PC-3 (cell line): ENCODE data around the gene PTH1R. TPM values are rescaled to one million over a fixed set of nuclear protein-coding genes. Genes with fewer than 3 reads are reported as not detected.

Experiments
- ATAC-seq: fragments of 200-7000 bp; cut with Tn5 transposase; 2 replicates; pipeline ENCODE4 v1.9.1; 2020; ENCODE audit warnings: mild to moderate bottlenecking, moderate library complexity
- BruUV-seq: library from RNA; stranded (reverse); fragments of 400-500 nt; replicated peaks from 2 replicates; lab custom pipeline; 2021; lab: Mats Ljungman, UMichigan
- CTCF ChIA-PET: fragments of 300-600 bp; sonication (Branson Sonifier 250); formaldehyde crosslinking; loops from one replicate; lab custom pipeline; 2022; ENCODE audit warnings: antibody characterized with exemption; lab: Charles Lee
- POLR2A ChIA-PET: fragments of 300-600 bp; sonication (Branson Sonifier 250); formaldehyde crosslinking; loops from one replicate; lab custom pipeline; 2022; ENCODE audit warnings: antibody characterized with exemption; ENCODE audit not compliant: unreplicated experiment; lab: Charles Lee
- DNase-seq: peaks from one replicate; pipeline ENCODE4 v3.0.0-alpha.2; 2015
- H2AFZ ChIP-seq: fragments of 300-600 bp; sonication (generic); 2 replicates; pipeline ENCODE4 v1.6.0; 2016; ENCODE audit warnings: antibody characterized with exemption, low read length
- H3F3A ChIP-seq: fragments of 300-600 bp; sonication (generic); one replicate; pipeline ENCODE4 v1.6.0; 2017; ENCODE audit warnings: antibody characterized with exemption, low read length, control low read depth, mild to moderate bottlenecking; ENCODE audit not compliant: unreplicated experiment
- H3K27ac ChIP-seq: fragments of 300-600 bp; sonication (generic); 2 replicates; pipeline ENCODE4 v1.5.1; 2016; ENCODE audit warnings: mild to moderate bottlenecking, low read length
- H3K27me3 ChIP-seq: fragments of 300-600 bp; sonication (generic); 2 replicates; pipeline ENCODE4 v1.6.1; 2016; ENCODE audit warnings: low read length, mixed read lengths
- H3K36me3 ChIP-seq: fragments of 300-600 bp; sonication (generic); 2 replicates; pipeline ENCODE4 v1.6.1; 2016; ENCODE audit warnings: low read depth, mixed run types, low read length, mixed read lengths
- H3K4me1 ChIP-seq: fragments of 300-600 bp; sonication (generic); 2 replicates; pipeline ENCODE4 v1.5.1; 2016; ENCODE audit warnings: low read length; ENCODE audit not compliant: insufficient read depth
- H3K4me2 ChIP-seq: fragments of 300-600 bp; sonication (generic); 2 replicates; pipeline ENCODE4 v1.6.0; 2016; ENCODE audit warnings: low read length
- H3K4me3 ChIP-seq: fragments of 300-600 bp; sonication (generic); 2 replicates; pipeline ENCODE4 v1.5.1; 2016; ENCODE audit warnings: mild to moderate bottlenecking, low read length, mixed read lengths
- H3K79me2 ChIP-seq: fragments of 300-600 bp; sonication (generic); 2 replicates; pipeline ENCODE4 v1.6.1; 2017; ENCODE audit warnings: low read length, mixed read lengths
- H3K9ac ChIP-seq: fragments of 300-600 bp; sonication (generic); 2 replicates; pipeline ENCODE4 v1.6.0; 2016; ENCODE audit warnings: mild to moderate bottlenecking, low read length
- H3K9me2 ChIP-seq: fragments of 300-600 bp; sonication (generic); replicated peaks from 2 replicates; pipeline ENCODE4 v1.6.1; 2016; ENCODE audit warnings: mixed run types, low read length, mixed read lengths
- H3K9me3 ChIP-seq: fragments of 300-600 bp; sonication (generic); 2 replicates; pipeline ENCODE4 v1.6.1; 2016; ENCODE audit warnings: low read length, mixed read lengths
- H4K20me1 ChIP-seq: fragments of 300-600 bp; sonication (generic); 2 replicates; pipeline ENCODE4 v1.6.1; 2016; ENCODE audit warnings: low read length, mixed read lengths
- CTCF ChIP-seq: fragments of 300-600 bp; sonication (generic); conservative IDR thresholded peaks from 2 replicates; pipeline ENCODE4 v1.5.1; 2017; ENCODE audit warnings: antibody characterized with exemption, low read depth, mild to moderate bottlenecking, low read length
- EZH2 ChIP-seq: fragments of 300-600 bp; sonication (generic); IDR thresholded peaks from one replicate; pipeline ENCODE4 v1.6.1; 2017; ENCODE audit warnings: antibody characterized with exemption, mild to moderate bottlenecking, low read length; ENCODE audit not compliant: unreplicated experiment
- EZH2phosphoT487 ChIP-seq: fragments of 300-600 bp; sonication (generic); IDR thresholded peaks from 2 replicates; pipeline ENCODE4 v1.6.1; 2018; ENCODE audit warnings: mild to moderate bottlenecking, antibody characterized with exemption, low read length, borderline replicate concordance
- intact Hi-C: fragments of 100-400 bp; cut with micrococcal nuclease; formaldehyde crosslinking; loops from 2 replicates; pipeline ENCODE4 v1.9.0; 2023
- total RNA-seq: library from RNA; depleted of rRNA; stranded (reverse); fragments of >200 nt; gene quantifications from 2 replicates; pipeline ENCODE4 v1.2.3, GENCODE V29; 2014

Gene PTH1R
- total RNA-seq, 1 experiment from 2014 or later, result not detected

DNA sequence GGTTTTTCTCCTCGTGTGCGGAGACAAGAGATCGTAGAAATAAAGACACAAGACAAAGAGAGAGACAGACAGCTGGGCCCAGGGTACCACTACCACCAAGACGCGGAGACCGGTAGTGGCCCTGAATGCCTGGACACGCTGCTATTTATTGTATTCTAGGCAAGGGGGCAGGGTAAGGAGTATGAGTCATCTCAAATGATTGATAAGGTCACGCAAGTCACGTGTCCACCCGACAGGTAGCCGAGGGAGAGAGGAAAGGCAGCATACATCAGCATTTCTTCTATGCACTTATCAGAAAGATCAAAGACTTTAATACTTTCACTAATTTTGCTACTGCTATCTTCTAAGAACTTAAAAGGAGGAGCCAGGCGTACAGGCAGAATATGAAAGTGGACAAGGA is 42.5 kb upstream of the PTH1R start:
- Histone ChIP-seq H3K4me2 (no peak overlapping the region), H3K4me3 (no peak overlapping the region), H3K27me3 (no peaks in the 10 kb centered on the region), H3K9me2 (no peaks in the 10 kb centered on the region), H3K9ac (no peak overlapping the region), H3K27ac (no peak overlapping the region), H3K9me3 (peaks cover 8% of the 10 kb centered on the region; the same call in 1 of the 2 replicates), H4K20me1 (no peaks in the 10 kb centered on the region), H3K4me1 (no peaks in the 10 kb centered on the region), H3K36me3 (no peaks in the 10 kb centered on the region), H3K79me2 (no peaks in the 10 kb centered on the region), H2AFZ (no peak overlapping the region), H3F3A (no peaks in the 10 kb centered on the region)
- ChIA-PET CTCF (no interaction called here), POLR2A (no interaction called here)
- TF ChIP-seq EZH2, result no peak
- TF ChIP-seq CTCF, result no peak
- TF ChIP-seq EZH2phosphoT487, result no peak
- intact Hi-C loops, result no loop called here
- no peak for DNase-seq
- ATAC-seq, result no peak
- BruUV-seq, result no TSS peak

DNA sequence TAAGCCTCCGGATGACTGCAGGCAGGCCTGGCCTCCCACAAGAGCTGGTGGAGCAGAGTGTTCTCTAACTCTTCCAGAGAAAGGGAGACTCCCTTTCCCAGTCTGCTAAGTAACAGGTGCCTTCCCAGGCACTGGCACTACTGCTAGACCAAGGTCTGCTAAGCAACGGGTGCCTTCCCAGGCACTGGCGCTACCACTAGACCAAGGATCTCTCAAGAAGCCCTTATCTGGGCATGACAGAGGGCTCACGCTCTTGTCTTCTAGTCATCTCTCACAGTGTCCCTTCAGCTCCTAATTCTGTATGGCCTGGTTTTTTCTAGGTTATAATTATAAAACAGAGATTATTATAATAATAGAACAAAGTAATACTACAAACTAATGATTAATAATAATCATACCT is 42.0 kb upstream of the PTH1R start:
- Histone ChIP-seq H3K27me3 (no peaks in the 10 kb centered on the region), H3K9me3 (peaks cover 11% of the 10 kb centered on the region; the same call in 1 of the 2 replicates), H3K27ac (no peak overlapping the region), H3K9me2 (no peaks in the 10 kb centered on the region), H3K79me2 (no peaks in the 10 kb centered on the region), H3K4me3 (no peak overlapping the region), H3K4me1 (no peaks in the 10 kb centered on the region), H3K9ac (no peak overlapping the region), H2AFZ (no peak overlapping the region), H3F3A (no peaks in the 10 kb centered on the region), H4K20me1 (no peaks in the 10 kb centered on the region), H3K4me2 (no peak overlapping the region), H3K36me3 (no peaks in the 10 kb centered on the region)
- DNase-seq (no peak), ATAC-seq (no peak)
- ChIA-PET POLR2A (no interaction called here), CTCF (no interaction called here)
- TF ChIP-seq EZH2 (no peak), CTCF (no peak), EZH2phosphoT487 (no peak)
- no TSS peak for BruUV-seq
- intact Hi-C loops, result no loop called here

GRCh38 chr3:46838301-46838700 is 39.2 kb upstream of the PTH1R start:
- H4K20me1 ChIP-seq, result no peaks in the 10 kb centered on the region
- H3K9me3 ChIP-seq, result peaks cover 18% of the 10 kb centered on the region; the same call in 1 of the 2 replicates
- no peak for TF ChIP-seq EZH2phosphoT487
- no peak for TF ChIP-seq CTCF
- TF ChIP-seq EZH2, result no peak
- no peaks in the 10 kb centered on the region for H3K27me3 ChIP-seq
- no TSS peak for BruUV-seq
- no peaks in the 10 kb centered on the region for H3K4me1 ChIP-seq
- DNase-seq (no peak), ATAC-seq (no peak)
- H3K9ac ChIP-seq, result no peak overlapping the region
- H3K36me3 ChIP-seq, result no peaks in the 10 kb centered on the region
- H3K4me2 ChIP-seq, result no peak overlapping the region
- no peaks in the 10 kb centered on the region for H3F3A ChIP-seq
- no peaks in the 10 kb centered on the region for H3K79me2 ChIP-seq
- H3K9me2 ChIP-seq, result no peaks in the 10 kb centered on the region
- CTCF ChIA-PET, result no interaction called here
- no peak overlapping the region for H3K4me3 ChIP-seq
- no peak overlapping the region for H2AFZ ChIP-seq
- intact Hi-C loops, result no loop called here
- no peak overlapping the region for H3K27ac ChIP-seq
- POLR2A ChIA-PET, result no interaction called here
